HEK293 (cell line): Measurements from ENCODE around the gene DNMT3A.

Experiments used
- CTCF ChIA-PET: fragments of 350-600 bp; formaldehyde crosslinking; extraction: SDS; loops from one replicate; lab custom pipeline; 2021; ENCODE audit warnings: antibody characterized with exemption; lab: Yijun Ruan, JAX
- POLR2A ChIA-PET: fragments of 300-600 bp; formaldehyde crosslinking; extraction: SDS; loops from one replicate; lab custom pipeline; 2020; ENCODE audit warnings: antibody characterized with exemption, inconsistent platforms; lab: Yijun Ruan, JAX
- H3K27ac ChIP-seq: fragments of 200-500 bp; sonication (Bioruptor generic); 2 replicates; pipeline ENCODE4 v1.5.1; 2014; ENCODE audit warnings: low read depth, low read length, control low read depth, inconsistent platforms; ENCODE audit errors: extremely low read depth
- H3K36me3 ChIP-seq, 2 experiments: fragments of 200-500 bp in 1 of 2; sonication (Bioruptor generic) in 1 of 2; 1 replicate in 1 of 2; 2 replicates in 1 of 2; pipeline ENCODE4 v1.5.1; 2014 to 2017; ENCODE audit warnings: inconsistent platforms in 2 of 2, low read length in 2 of 2; ENCODE audit not compliant: control insufficient read depth in 2 of 2, insufficient read depth in 1 of 2
- H3K4me1 ChIP-seq: fragments of 200-500 bp; sonication (Bioruptor generic); 2 replicates; pipeline ENCODE4 v1.5.1; 2014; ENCODE audit warnings: mild to moderate bottlenecking, low read length, inconsistent platforms; ENCODE audit not compliant: control insufficient read depth, insufficient read depth
- H3K4me3 ChIP-seq: 2 replicates; pipeline ENCODE4 v1.5.1; 2011; ENCODE audit warnings: low read depth, mild to moderate bottlenecking, control low read depth, low read length, moderate library complexity
- H3K9me3 ChIP-seq: fragments of 200-500 bp; sonication (Bioruptor generic); 2 replicates; pipeline ENCODE4 v1.5.1; 2014; ENCODE audit warnings: low read depth, low read length, inconsistent platforms; ENCODE audit not compliant: control insufficient read depth, insufficient read depth
- GLIS1 ChIP-seq: fragments of 450-650 bp; formaldehyde crosslinking; IDR thresholded peaks from 2 replicates; pipeline ENCODE4 v1.5.1; 2016; ENCODE audit warnings: missing biosample characterization, missing genetic modification characterization
- RBAK ChIP-seq: fragments of 450-650 bp; formaldehyde crosslinking; IDR thresholded peaks from 2 replicates; pipeline ENCODE4 v1.5.1; 2016; ENCODE audit warnings: missing biosample characterization, missing genetic modification characterization
- SP2 ChIP-seq: fragments of 450-650 bp; formaldehyde crosslinking; IDR thresholded peaks from 2 replicates; pipeline ENCODE4 v1.5.1; 2016; ENCODE audit warnings: missing biosample characterization, missing genetic modification characterization
- YY2 ChIP-seq: fragments of 450-650 bp; formaldehyde crosslinking; IDR thresholded peaks from 2 replicates; pipeline ENCODE4 v1.5.1; 2016; ENCODE audit warnings: missing biosample characterization, missing genetic modification characterization
- ZNF112 ChIP-seq: fragments of 450-650 bp; formaldehyde crosslinking; IDR thresholded peaks from 2 replicates; pipeline ENCODE4 v1.5.0; 2017; ENCODE audit warnings: missing biosample characterization, missing genetic modification characterization
- ZNF138 ChIP-seq: fragments of 450-650 bp; formaldehyde crosslinking; IDR thresholded peaks from 2 replicates; pipeline ENCODE4 v1.5.1; 2016; ENCODE audit warnings: missing biosample characterization, missing genetic modification characterization, borderline replicate concordance
- ZNF2 ChIP-seq: fragments of 450-650 bp; formaldehyde crosslinking; IDR thresholded peaks from 2 replicates; pipeline ENCODE4 v1.5.1; 2016; ENCODE audit warnings: missing biosample characterization, missing genetic modification characterization
- ZNF221 ChIP-seq: fragments of 450-650 bp; formaldehyde crosslinking; IDR thresholded peaks from 2 replicates; pipeline ENCODE4 v1.5.1; 2017; ENCODE audit warnings: missing biosample characterization, missing genetic modification characterization, borderline replicate concordance
- ZNF24 ChIP-seq: fragments of 450-650 bp; formaldehyde crosslinking; IDR thresholded peaks from 2 replicates; pipeline ENCODE4 v1.5.1; 2016; ENCODE audit warnings: missing biosample characterization, missing genetic modification characterization
- ZNF354C ChIP-seq: fragments of 450-650 bp; formaldehyde crosslinking; IDR thresholded peaks from 2 replicates; pipeline ENCODE4 v1.5.1; 2016; ENCODE audit warnings: missing biosample characterization, missing genetic modification characterization, low read depth, borderline replicate concordance
- ZNF548 ChIP-seq: fragments of 450-650 bp; formaldehyde crosslinking; IDR thresholded peaks from 2 replicates; pipeline ENCODE4 v1.5.1; 2016; ENCODE audit warnings: missing biosample characterization, missing genetic modification characterization
- ZNF555 ChIP-seq: fragments of 450-650 bp; formaldehyde crosslinking; conservative IDR thresholded peaks from 2 replicates; pipeline ENCODE4 v1.5.1; 2017; ENCODE audit warnings: missing biosample characterization, mild to moderate bottlenecking, missing genetic modification characterization, inconsistent platforms
- ZNF558 ChIP-seq: fragments of 450-650 bp; formaldehyde crosslinking; IDR thresholded peaks from 2 replicates; pipeline ENCODE4 v1.5.1; 2016; ENCODE audit warnings: missing biosample characterization, missing genetic modification characterization
- ZNF610 ChIP-seq: fragments of 450-650 bp; formaldehyde crosslinking; IDR thresholded peaks from 2 replicates; pipeline ENCODE4 v1.5.1; 2016; ENCODE audit warnings: missing biosample characterization, missing genetic modification characterization, borderline replicate concordance
- ZNF670 ChIP-seq: fragments of 450-650 bp; formaldehyde crosslinking; IDR thresholded peaks from 2 replicates; pipeline ENCODE4 v1.5.1; 2016; ENCODE audit warnings: missing biosample characterization, missing genetic modification characterization, low read depth
- TF ChIP-seq, protein P1 (sequence below): fragments of 450-650 bp; formaldehyde crosslinking; IDR thresholded peaks from 2 replicates; pipeline ENCODE4 v1.5.0; 2017; ENCODE audit warnings: missing biosample characterization, missing genetic modification characterization, borderline replicate concordance
- TF ChIP-seq, protein P2 (sequence below): fragments of 450-650 bp; formaldehyde crosslinking; IDR thresholded peaks from 2 replicates; pipeline ENCODE4 v1.5.1; 2016; ENCODE audit warnings: missing biosample characterization, missing genetic modification characterization
- TF ChIP-seq, protein P3 (sequence below): fragments of 450-650 bp; formaldehyde crosslinking; IDR thresholded peaks from 2 replicates; pipeline ENCODE4 v1.5.1; 2016; ENCODE audit warnings: missing biosample characterization, missing genetic modification characterization
- TF ChIP-seq, protein P4 (sequence below): fragments of 450-650 bp; formaldehyde crosslinking; IDR thresholded peaks from 2 replicates; pipeline ENCODE4 v1.5.1; 2016; ENCODE audit warnings: missing biosample characterization, missing genetic modification characterization

Gene DNMT3A

GRCh38 chr2:25243995-25244394, 97.7 kb downstream of the DNMT3A start:
- H3K4me3 ChIP-seq: no peak overlapping the region
- no peak overlapping the region for H3K27ac ChIP-seq
- no peaks in the 10 kb centered on the region for H3K4me1 ChIP-seq
- no peaks in the 10 kb centered on the region for H3K9me3 ChIP-seq
- no peak for TF ChIP-seq ZNF2 (tag by site-specific recombination)
- no peak for TF ChIP-seq GLIS1 (tag by site-specific recombination)
- no peak for TF ChIP-seq ZNF610 (tag by site-specific recombination)
- TF ChIP-seq, protein P1, sequence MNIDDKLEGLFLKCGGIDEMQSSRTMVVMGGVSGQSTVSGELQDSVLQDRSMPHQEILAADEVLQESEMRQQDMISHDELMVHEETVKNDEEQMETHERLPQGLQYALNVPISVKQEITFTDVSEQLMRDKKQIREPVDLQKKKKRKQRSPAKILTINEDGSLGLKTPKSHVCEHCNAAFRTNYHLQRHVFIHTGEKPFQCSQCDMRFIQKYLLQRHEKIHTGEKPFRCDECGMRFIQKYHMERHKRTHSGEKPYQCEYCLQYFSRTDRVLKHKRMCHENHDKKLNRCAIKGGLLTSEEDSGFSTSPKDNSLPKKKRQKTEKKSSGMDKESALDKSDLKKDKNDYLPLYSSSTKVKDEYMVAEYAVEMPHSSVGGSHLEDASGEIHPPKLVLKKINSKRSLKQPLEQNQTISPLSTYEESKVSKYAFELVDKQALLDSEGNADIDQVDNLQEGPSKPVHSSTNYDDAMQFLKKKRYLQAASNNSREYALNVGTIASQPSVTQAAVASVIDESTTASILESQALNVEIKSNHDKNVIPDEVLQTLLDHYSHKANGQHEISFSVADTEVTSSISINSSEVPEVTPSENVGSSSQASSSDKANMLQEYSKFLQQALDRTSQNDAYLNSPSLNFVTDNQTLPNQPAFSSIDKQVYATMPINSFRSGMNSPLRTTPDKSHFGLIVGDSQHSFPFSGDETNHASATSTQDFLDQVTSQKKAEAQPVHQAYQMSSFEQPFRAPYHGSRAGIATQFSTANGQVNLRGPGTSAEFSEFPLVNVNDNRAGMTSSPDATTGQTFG (tag by site-specific recombination): no peak
- TF ChIP-seq, protein P2, sequence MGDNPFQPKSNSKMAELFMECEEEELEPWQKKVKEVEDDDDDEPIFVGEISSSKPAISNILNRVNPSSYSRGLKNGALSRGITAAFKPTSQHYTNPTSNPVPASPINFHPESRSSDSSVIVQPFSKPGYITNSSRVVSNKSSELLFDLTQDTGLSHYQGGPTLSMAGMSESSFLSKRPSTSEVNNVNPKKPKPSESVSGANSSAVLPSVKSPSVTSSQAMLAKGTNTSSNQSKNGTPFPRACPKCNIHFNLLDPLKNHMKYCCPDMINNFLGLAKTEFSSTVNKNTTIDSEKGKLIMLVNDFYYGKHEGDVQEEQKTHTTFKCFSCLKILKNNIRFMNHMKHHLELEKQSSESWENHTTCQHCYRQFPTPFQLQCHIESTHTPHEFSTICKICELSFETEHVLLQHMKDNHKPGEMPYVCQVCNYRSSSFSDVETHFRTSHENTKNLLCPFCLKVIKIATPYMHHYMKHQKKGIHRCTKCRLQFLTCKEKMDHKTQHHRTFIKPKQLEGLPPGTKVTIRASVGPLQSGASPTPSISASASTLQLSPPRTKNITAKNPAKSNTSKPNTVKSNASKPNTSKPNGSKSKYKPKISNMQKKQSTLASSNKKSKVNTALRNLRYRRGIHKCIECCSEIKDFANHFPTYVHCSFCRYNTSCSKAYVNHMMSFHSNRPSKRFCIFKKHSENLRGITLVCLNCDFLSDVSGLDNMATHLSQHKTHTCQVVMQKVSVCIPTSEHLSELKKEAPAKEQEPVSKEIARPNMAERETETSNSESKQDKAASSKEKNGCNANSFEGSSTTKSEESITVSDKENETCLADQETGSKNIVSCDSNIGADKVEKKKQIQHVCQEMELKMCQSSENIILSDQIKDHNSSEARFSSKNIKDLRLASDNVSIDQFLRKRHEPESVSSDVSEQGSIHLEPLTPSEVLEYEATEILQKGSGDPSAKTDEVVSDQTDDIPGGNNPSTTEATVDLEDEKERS (tag by site-specific recombination): no peak
- TF ChIP-seq ZNF112 (tag by site-specific recombination): no peak
- TF ChIP-seq, protein P3, sequence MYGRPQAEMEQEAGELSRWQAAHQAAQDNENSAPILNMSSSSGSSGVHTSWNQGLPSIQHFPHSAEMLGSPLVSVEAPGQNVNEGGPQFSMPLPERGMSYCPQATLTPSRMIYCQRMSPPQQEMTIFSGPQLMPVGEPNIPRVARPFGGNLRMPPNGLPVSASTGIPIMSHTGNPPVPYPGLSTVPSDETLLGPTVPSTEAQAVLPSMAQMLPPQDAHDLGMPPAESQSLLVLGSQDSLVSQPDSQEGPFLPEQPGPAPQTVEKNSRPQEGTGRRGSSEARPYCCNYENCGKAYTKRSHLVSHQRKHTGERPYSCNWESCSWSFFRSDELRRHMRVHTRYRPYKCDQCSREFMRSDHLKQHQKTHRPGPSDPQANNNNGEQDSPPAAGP (tag by site-specific recombination): no peak
- TF ChIP-seq ZNF670 (tag by site-specific recombination): no peak
- no peak for TF ChIP-seq ZNF354C (tag by site-specific recombination)
- no peak for TF ChIP-seq ZNF138 (tag by site-specific recombination)
- no peak for TF ChIP-seq ZNF221 (tag by site-specific recombination)
- TF ChIP-seq ZNF555: no peak
- no peak for TF ChIP-seq ZNF558 (tag by site-specific recombination)
- TF ChIP-seq RBAK (tag by site-specific recombination): no peak
- TF ChIP-seq, protein P4, sequence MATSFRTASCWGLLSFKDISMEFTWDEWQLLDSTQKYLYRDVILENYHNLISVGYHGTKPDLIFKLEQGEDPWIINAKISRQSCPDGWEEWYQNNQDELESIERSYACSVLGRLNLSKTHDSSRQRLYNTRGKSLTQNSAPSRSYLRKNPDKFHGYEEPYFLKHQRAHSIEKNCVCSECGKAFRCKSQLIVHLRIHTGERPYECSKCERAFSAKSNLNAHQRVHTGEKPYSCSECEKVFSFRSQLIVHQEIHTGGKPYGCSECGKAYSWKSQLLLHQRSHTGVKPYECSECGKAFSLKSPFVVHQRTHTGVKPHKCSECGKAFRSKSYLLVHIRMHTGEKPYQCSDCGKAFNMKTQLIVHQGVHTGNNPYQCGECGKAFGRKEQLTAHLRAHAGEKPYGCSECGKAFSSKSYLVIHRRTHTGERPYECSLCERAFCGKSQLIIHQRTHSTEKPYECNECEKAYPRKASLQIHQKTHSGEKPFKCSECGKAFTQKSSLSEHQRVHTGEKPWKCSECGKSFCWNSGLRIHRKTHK (tag by site-specific recombination): no peak
- TF ChIP-seq ZNF548 (tag by site-specific recombination): no peak
- TF ChIP-seq, all 188 proteins: peak for 0
- ChIA-PET CTCF (interaction anchor here (0.6 to 2.7 kb wide), 2 partner anchors 16 to 40 kb away, joined by 3 to 18 read pairs; no protein-coding TSS in a partner anchor), POLR2A (no interaction called here)
- H3K36me3 ChIP-seq: peaks cover 5 to 86% of the 10 kb centered on the region in 2 experiments

DNA sequence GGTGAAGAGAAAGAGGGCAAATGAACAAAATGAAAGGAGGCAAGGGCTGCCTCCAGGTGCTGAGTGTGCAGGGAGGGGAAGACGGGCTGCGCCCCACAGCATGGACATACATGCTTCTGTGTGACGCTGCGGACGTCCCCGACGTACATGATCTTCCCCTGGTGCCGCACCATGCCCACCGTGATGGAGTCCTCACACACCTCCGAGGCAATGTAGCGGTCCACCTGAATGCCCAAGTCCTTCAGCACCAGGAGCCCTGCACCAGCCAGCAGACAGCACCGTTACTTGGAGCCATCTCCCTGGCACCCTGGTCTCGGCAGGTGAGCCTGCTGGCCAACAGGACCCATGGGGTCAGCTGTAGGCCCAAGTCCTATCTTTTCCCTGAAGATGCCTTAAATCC, 100.3 kb downstream of the DNMT3A start:
- POLR2A ChIA-PET: no interaction called here

More for the DNA sequence above, 100.3 kb downstream of the DNMT3A start:
- no peaks in the 10 kb centered on the region for H3K4me1 ChIP-seq
- no peaks in the 10 kb centered on the region for H3K9me3 ChIP-seq
- H3K4me3 ChIP-seq: no peak overlapping the region
- peaks cover 5 to 89% of the 10 kb centered on the region in 2 experiments for H3K36me3 ChIP-seq
- TF ChIP-seq SP2 (tag by site-specific recombination) (no peak), YY2 (tag by site-specific recombination) (no peak), ZNF24 (tag by site-specific recombination) (no peak)
- CTCF ChIA-PET: no interaction called here
- H3K27ac ChIP-seq: no peak overlapping the region
